Measurements from ENCODE around the gene S100A8. TPM values are rescaled to one million over a fixed set of nuclear protein-coding genes. Genes with fewer than 3 reads are reported as not detected.

Gene S100A8
- total RNA-seq (2022; extraction: Qiagen RNA extraction; ENCODE audit: low read depth), result not detected in 5 replicates

DNA sequence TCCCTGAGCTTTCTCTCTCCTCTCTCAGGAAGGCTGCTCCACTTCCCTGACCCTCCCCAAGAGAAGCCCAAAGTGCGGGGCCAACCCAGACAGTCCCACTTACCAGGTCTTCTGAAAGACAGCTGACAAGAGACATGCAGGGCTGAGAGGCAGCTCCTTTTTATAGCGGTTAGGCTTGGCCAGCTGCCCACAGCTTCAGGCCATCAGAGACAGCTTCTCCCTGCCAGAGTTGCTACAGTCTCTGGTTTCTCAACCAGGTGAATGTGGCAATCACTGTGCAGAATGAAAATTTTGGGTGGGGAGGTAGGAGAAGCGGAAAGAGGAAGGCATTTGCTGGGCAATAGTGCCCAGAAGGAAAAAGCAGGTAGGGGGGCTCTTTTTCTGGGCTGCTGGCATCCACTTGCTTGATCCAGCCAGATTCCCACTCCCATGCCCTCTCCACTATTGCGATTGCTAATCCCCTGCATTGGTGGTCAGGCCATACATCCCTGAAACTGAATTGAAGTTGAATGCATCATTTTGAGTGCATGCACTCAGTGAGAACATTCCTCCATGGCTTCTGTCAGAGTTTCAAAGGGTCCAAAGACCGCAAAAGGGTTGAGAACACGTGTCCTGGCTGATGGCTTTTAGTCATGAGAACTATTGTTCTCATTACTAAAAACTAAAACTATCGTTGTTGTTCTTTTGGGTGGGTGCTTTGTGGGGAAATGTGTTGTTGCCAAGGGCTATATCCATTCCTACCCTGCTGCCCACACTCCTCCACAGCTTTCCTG is at the start of gene S100A8:
S100A8 (minus strand) TSS at position 136 of the 773 bp plus-strand sequence. CDS start 538 bp downstream, outside the sequence.

DNA sequence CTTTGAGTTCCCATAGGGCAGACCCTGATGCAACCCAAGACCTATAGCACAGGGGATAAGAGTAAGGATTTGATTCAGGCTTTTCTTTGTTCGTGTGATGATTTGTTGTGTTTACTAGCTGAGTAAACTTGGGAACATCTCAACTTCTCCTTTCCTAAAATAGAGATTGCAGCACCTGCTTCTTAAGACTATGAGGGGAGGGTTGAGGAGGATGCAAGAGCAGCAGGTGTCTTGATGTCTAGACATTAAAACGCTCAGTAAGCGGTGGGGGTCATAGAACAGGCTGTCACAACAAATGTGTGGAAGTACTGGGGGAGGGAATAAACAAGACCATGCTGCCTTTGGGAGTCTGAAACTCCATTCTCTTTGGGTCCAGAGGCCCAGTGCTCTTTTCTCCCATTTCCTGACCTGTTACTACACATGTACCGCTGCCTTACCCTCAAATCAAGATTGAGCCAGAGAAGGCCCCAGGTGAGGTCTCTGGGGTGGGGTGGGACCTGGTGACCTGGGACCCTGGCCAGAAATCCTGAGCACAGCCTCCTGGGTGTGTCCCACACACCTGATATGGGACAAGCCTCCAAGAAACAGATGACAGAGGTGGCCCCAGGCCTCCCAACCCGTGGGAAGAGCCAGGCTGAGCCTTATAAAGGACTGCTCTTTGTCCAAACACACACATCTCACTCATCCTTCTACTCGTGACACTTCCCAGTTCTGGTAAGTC is 25.1 kb upstream of the S100A8 start, which contains the start of gene S100A7A:
S100A7A (plus strand) TSS at position 671 of the 721 bp plus-strand sequence. CDS start 1,563 bp downstream, outside the sequence.

DNA sequence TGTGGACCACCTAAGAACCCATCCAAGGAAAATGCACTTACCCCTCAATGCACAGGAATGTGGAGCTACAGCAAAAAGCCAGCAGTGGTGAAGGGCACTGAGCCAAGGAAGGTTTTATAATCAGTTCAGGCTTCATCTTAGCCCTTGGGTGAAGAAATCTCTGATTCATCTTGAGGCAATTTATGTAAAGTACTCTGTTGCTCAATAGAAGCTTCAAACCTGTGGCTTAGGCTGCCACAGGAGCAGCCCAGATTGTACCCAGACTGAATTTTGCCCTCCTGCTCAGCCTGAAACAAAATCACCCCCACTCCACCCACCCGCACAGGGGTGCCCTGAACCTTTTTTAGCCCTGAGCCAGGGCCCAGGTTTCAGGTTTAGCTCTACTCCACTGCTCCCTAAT is 15.4 kb downstream of the S100A8 start, which contains the start of gene S100A12:
S100A12 (minus strand) TSS at position 111 of the 400 bp plus-strand sequence. CDS start 1,029 bp downstream, outside the sequence.

DNA sequence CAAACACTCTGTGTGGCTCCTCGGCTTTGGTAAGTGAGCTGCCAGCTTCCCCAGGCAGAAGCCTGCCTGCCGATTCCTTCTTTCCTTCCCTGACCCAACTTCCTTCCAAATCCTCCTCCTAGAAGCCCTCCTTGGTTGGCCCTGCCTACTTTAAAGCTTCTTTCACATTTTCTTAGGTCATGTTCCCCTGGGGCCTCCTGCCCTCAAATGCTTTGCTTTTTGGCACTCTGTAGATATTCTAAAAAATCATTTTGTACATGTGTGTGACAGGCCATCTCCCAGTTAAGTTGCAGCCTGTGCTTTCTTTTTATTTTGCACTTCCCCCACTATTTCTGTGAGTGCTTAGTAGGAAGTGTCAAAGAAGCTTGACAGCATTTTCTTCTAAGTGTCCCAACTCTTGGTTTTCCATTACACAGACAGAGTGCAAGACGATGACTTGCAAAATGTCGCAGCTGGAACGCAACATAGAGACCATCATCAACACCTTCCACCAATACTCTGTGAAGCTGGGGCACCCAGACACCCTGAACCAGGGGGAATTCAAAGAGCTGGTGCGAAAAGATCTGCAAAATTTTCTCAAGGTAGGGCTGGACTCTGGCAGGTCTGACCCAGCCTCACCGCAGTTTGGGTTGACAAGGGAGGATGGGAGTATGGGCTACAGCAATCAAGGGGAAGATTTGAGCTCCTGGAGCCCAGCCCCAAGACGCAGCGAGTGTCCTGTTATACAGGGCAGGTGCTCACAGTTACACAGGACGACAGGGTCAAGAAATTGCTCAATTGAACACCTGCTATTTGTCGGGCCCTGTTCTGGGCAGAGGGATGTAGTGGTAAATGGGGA is 32.8 kb downstream of the S100A8 start, which contains the start of gene S100A9:
S100A9 (plus strand) TSS at position 2 of the 838 bp plus-strand sequence; CDS start at position 432, 430 bp downstream.

DNA sequence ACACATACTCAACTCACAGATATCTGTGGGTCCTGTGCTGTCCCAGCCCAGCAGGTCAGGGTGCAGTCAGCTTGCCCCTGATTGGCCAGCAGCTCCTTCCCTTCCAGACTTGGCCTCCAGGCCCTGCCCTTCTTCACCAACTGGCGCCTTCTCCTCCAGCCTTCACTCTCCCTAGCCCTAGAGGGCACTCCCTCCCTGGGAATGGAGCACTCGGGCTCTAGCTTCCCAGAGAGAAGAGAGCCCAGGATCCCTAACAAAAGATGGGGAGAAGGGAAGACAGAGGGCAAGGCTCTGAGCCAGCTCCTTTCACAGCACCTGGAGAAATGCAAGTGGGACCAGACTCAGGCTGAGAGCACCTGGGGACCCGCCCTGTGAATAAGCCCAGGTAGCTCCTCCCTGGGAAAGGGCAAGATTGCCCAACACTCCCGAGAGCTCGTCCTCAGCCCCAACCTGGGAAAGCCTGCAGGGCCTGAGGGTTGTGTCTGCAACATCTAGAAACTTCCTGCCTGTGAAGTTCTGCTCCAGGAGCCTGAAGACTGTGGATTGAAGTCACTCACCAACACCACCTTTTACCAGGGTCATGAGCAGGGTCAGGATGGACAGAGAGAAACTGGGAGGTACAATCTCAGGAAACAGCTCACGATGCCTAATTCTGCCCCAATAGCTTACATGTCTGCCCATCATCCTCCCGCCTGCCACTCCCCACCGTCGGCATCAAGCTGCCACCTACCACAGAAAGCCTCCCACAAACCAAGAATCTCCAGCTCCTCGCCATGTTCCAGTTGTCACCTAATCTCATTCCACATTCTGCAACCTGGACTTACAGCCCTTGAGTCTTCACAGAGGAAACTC is 42.1 kb downstream of the S100A8 start, which contains the start of gene PGLYRP4:
PGLYRP4 (minus strand) TSS at position 331 of the 852 bp plus-strand sequence. CDS start 909 bp downstream, outside the sequence.

Other genes with a start within 250 kb of the S100A8 start
- not detected in 5 replicates for gene SPRR2G, start 240.2 kb downstream of the S100A8 start, total RNA-seq (2022; extraction: Qiagen RNA extraction; ENCODE audit: low read depth)
- not detected in 5 replicates for gene LELP1, start 187.6 kb downstream of the S100A8 start, total RNA-seq (2022; extraction: Qiagen RNA extraction; ENCODE audit: low read depth)
- not detected in 5 replicates for gene PRR9, start 173.5 kb downstream of the S100A8 start, total RNA-seq (2022; extraction: Qiagen RNA extraction; ENCODE audit: low read depth)
- gene LORICRIN, start 131.4 kb downstream of the S100A8 start, total RNA-seq (2022; extraction: Qiagen RNA extraction; ENCODE audit: low read depth), result not detected in 5 replicates
- gene PGLYRP3, start 78.1 kb downstream of the S100A8 start, total RNA-seq (2022; extraction: Qiagen RNA extraction; ENCODE audit: low read depth), result not detected in 5 replicates
- gene PGLYRP4, start 42.2 kb downstream of the S100A8 start, total RNA-seq (2022; extraction: Qiagen RNA extraction; ENCODE audit: low read depth), result not detected in 5 replicates
- gene S100A9, start 33.2 kb downstream of the S100A8 start, total RNA-seq (2022; extraction: Qiagen RNA extraction; ENCODE audit: low read depth), result 0.59 to 1.1 TPM (median 0.65 TPM) in 3 of 5 replicates, not detected in the others
- gene S100A12, start 15.5 kb downstream of the S100A8 start, total RNA-seq (2022; extraction: Qiagen RNA extraction; ENCODE audit: low read depth), result not detected in 5 replicates
- gene S100A7A, start 25.4 kb upstream of the S100A8 start, total RNA-seq (2022; extraction: Qiagen RNA extraction; ENCODE audit: low read depth), result not detected in 5 replicates
- gene S100A7, start 69.6 kb upstream of the S100A8 start, total RNA-seq (2022; extraction: Qiagen RNA extraction; ENCODE audit: low read depth), result not detected in 5 replicates
- 3,123 to 3,674 TPM (median 3,479 TPM) in 5 replicates for gene S100A6, start 144.9 kb upstream of the S100A8 start, total RNA-seq (2022; extraction: Qiagen RNA extraction; ENCODE audit: low read depth)
- 0.65 to 1.2 TPM (median 0.79 TPM) in 5 replicates for gene S100A5, start 149.9 kb upstream of the S100A8 start, total RNA-seq (2022; extraction: Qiagen RNA extraction; ENCODE audit: low read depth)
- gene S100A4, start 154.7 kb upstream of the S100A8 start, total RNA-seq (2022; extraction: Qiagen RNA extraction; ENCODE audit: low read depth), result 1,624 to 1,839 TPM (median 1,665 TPM) in 5 replicates
- 88.7 to 106 TPM (median 92.8 TPM) in 5 replicates for gene S100A3, start 158.2 kb upstream of the S100A8 start, total RNA-seq (2022; extraction: Qiagen RNA extraction; ENCODE audit: low read depth)
- 20.0 to 26.2 TPM (median 24.5 TPM) in 5 replicates for gene S100A2, start 174.8 kb upstream of the S100A8 start, total RNA-seq (2022; extraction: Qiagen RNA extraction; ENCODE audit: low read depth)
- gene S100A16, start 222.1 kb upstream of the S100A8 start, total RNA-seq (2022; extraction: Qiagen RNA extraction; ENCODE audit: low read depth), result 412 to 491 TPM (median 455 TPM) in 5 replicates
- gene S100A14, start 225.3 kb upstream of the S100A8 start, total RNA-seq (2022; extraction: Qiagen RNA extraction; ENCODE audit: low read depth), result 0.40 to 0.79 TPM (median 0.50 TPM) in 5 replicates
- gene S100A13, start 236.4 kb upstream of the S100A8 start, total RNA-seq (2022; extraction: Qiagen RNA extraction; ENCODE audit: low read depth), result 148 to 177 TPM (median 176 TPM) in 5 replicates
- gene S100A1, start 237.4 kb upstream of the S100A8 start, total RNA-seq (2022; extraction: Qiagen RNA extraction; ENCODE audit: low read depth), result 0.55 to 0.96 TPM (median 0.86 TPM) in 4 of 5 replicates, not detected in the other
- gene CHTOP, start 243.0 kb upstream of the S100A8 start, total RNA-seq (2022; extraction: Qiagen RNA extraction; ENCODE audit: low read depth), result 63.4 to 84.0 TPM (median 77.0 TPM) in 5 replicates

All from A549 treated with CpdA at 1 μM for 4 hours (cell line).